MM.1S (cell line): ENCODE results near the gene TRIM71.
"Not testable (repeated sequence)": the region's sequence is repeated elsewhere in the genome, so short reads cannot be mapped to it uniquely, and the experiment has no call there.

ENCODE experiments used
- DNase-seq: peaks from one replicate; pipeline ENCODE4 v3.0.0-alpha.2; 2015
- H2AFZ ChIP-seq: fragments of 300-600 bp; sonication (generic); 2 replicates; pipeline ENCODE4 v1.6.0; 2016; ENCODE audit warnings: antibody characterized with exemption, low read length
- H3F3A ChIP-seq: fragments of 300-600 bp; sonication (generic); 2 replicates; pipeline ENCODE4 v1.6.1; 2016; ENCODE audit warnings: mild to moderate bottlenecking, antibody characterized with exemption, low read length, moderate library complexity, mixed read lengths; ENCODE audit not compliant: insufficient read depth
- H3K27ac ChIP-seq: fragments of 300-600 bp; sonication (generic); 2 replicates; pipeline ENCODE4 v1.5.1; 2016; ENCODE audit warnings: mild to moderate bottlenecking, low read length
- H3K27me3 ChIP-seq: fragments of 300-600 bp; sonication (generic); replicated peaks from 2 replicates; pipeline ENCODE4 v1.6.0; 2016; ENCODE audit warnings: low read length; ENCODE audit not compliant: insufficient read depth
- H3K36me3 ChIP-seq: fragments of 300-600 bp; sonication (generic); replicated peaks from 2 replicates; pipeline ENCODE4 v1.6.1; 2016; ENCODE audit warnings: mild to moderate bottlenecking, low read length, mixed read lengths; ENCODE audit not compliant: insufficient read depth
- H3K4me1 ChIP-seq: fragments of 300-600 bp; sonication (generic); 2 replicates; pipeline ENCODE4 v1.6.1; 2016; ENCODE audit warnings: low read length, mixed read lengths
- H3K4me2 ChIP-seq: fragments of 300-600 bp; sonication (generic); 2 replicates; pipeline ENCODE4 v1.6.0; 2016; ENCODE audit warnings: low read depth, low read length
- H3K4me3 ChIP-seq: fragments of 300-600 bp; sonication (generic); 2 replicates; pipeline ENCODE4 v1.5.1; 2016; ENCODE audit warnings: low read length, mixed read lengths
- H3K79me2 ChIP-seq: fragments of 300-600 bp; sonication (generic); 2 replicates; pipeline ENCODE4 v1.6.1; 2016; ENCODE audit warnings: mixed run types, low read length, mixed read lengths
- H3K9ac ChIP-seq: fragments of 300-600 bp; sonication (generic); 2 replicates; pipeline ENCODE4 v1.6.1; 2016; ENCODE audit warnings: low read length, mixed read lengths
- H3K9me2 ChIP-seq: fragments of 300-600 bp; sonication (generic); replicated peaks from 2 replicates; pipeline ENCODE4 v1.6.1; 2016; ENCODE audit warnings: mild to moderate bottlenecking, low read length, mixed read lengths; ENCODE audit not compliant: insufficient read depth
- H3K9me3 ChIP-seq: fragments of 300-600 bp; sonication (generic); replicated peaks from 2 replicates; pipeline ENCODE4 v1.6.1; 2016; ENCODE audit warnings: mild to moderate bottlenecking, low read length, mixed read lengths; ENCODE audit not compliant: insufficient read depth
- H4K20me1 ChIP-seq: fragments of 300-600 bp; sonication (generic); 2 replicates; pipeline ENCODE4 v1.6.1; 2016; ENCODE audit warnings: mild to moderate bottlenecking, low read length, moderate library complexity, mixed read lengths; ENCODE audit not compliant: insufficient read depth
- CTCF ChIP-seq: fragments of 300-600 bp; sonication (generic); IDR thresholded peaks from 2 replicates; pipeline ENCODE4 v1.5.1; 2016; ENCODE audit warnings: antibody characterized with exemption, low read length, mixed read lengths
- EZH2 ChIP-seq: fragments of 300-600 bp; sonication (generic); optimal IDR thresholded peaks from 2 replicates; pipeline ENCODE3; 2017; ENCODE audit warnings: low read depth, mild to moderate bottlenecking, antibody characterized with exemption, low read length, mixed read lengths
- EZH2phosphoT487 ChIP-seq: fragments of 300-600 bp; sonication (generic); IDR thresholded peaks from 2 replicates; pipeline ENCODE4 v1.6.1; 2018; ENCODE audit warnings: antibody characterized with exemption, low read length

TRIM71 gene

GRCh38 chr3:32791833-32792232 is 26.0 kb upstream of the TRIM71 start:
- no peak overlapping the region for H3K9ac ChIP-seq
- H3K79me2 ChIP-seq, result no peaks in the 10 kb centered on the region
- H4K20me1 ChIP-seq, result no peaks in the 10 kb centered on the region
- H3K27ac ChIP-seq, result no peak overlapping the region
- H3K9me2 ChIP-seq, result no peaks in the 10 kb centered on the region
- H3K9me3 ChIP-seq, result no peaks in the 10 kb centered on the region
- no peak for TF ChIP-seq EZH2
- no peak for TF ChIP-seq EZH2phosphoT487
- TF ChIP-seq CTCF, result no peak
- no peak overlapping the region for H3K4me3 ChIP-seq
- no peaks in the 10 kb centered on the region for H3F3A ChIP-seq
- no peaks in the 10 kb centered on the region for H3K4me1 ChIP-seq
- no peak overlapping the region for H2AFZ ChIP-seq
- H3K27me3 ChIP-seq, result no peaks in the 10 kb centered on the region
- H3K36me3 ChIP-seq, result no peaks in the 10 kb centered on the region
- no peak for DNase-seq
- H3K4me2 ChIP-seq, result no peak overlapping the region

- no peaks in the 10 kb centered on the region for H3K4me1 ChIP-seq
- no peak overlapping the region for H3K27ac ChIP-seq
- H3F3A ChIP-seq, result no peaks in the 10 kb centered on the region
- DNase-seq, result no peak
- H2AFZ ChIP-seq, result no peak overlapping the region
- H3K4me3 ChIP-seq, result no peak overlapping the region
- no peaks in the 10 kb centered on the region for H3K9me2 ChIP-seq
- no peaks in the 10 kb centered on the region for H3K79me2 ChIP-seq
- TF ChIP-seq EZH2 (no peak), CTCF (no peak), EZH2phosphoT487 (no peak)
- no peaks in the 10 kb centered on the region for H3K9me3 ChIP-seq
- H4K20me1 ChIP-seq, result no peaks in the 10 kb centered on the region
- no peak overlapping the region for H3K4me2 ChIP-seq
- no peak overlapping the region for H3K9ac ChIP-seq
- no peaks in the 10 kb centered on the region for H3K36me3 ChIP-seq
- H3K27me3 ChIP-seq, result no peaks in the 10 kb centered on the region
Measured at GRCh38 chr3:32794487-32795308, 23.1 kb upstream of the TRIM71 start.

GRCh38 chr3:32796384-32796950 is 21.3 kb upstream of the TRIM71 start:
- H2AFZ ChIP-seq, H3K4me3 ChIP-seq, H3K79me2 ChIP-seq, H3K27me3 ChIP-seq, DNase-seq, H3K9me3 ChIP-seq, H3K9me2 ChIP-seq, H4K20me1 ChIP-seq, H3K36me3 ChIP-seq, H3K4me1 ChIP-seq, H3K27ac ChIP-seq, H3F3A ChIP-seq, H3K4me2 ChIP-seq, H3K9ac ChIP-seq: not testable (repeated sequence)

GRCh38 chr3:32797776-32798175 is 20.0 kb upstream of the TRIM71 start:
- Histone ChIP-seq H3K27ac (no peak overlapping the region), H3K79me2 (no peaks in the 10 kb centered on the region), H3K4me2 (no peak overlapping the region), H3K4me1 (no peaks in the 10 kb centered on the region), H4K20me1 (no peaks in the 10 kb centered on the region), H3K27me3 (no peaks in the 10 kb centered on the region), H3K9me2 (no peaks in the 10 kb centered on the region), H3K36me3 (no peaks in the 10 kb centered on the region), H3K9ac (no peak overlapping the region), H3K9me3 (no peaks in the 10 kb centered on the region), H3F3A (no peaks in the 10 kb centered on the region), H2AFZ (no peak overlapping the region), H3K4me3 (no peak overlapping the region)
- no peak for DNase-seq
- TF ChIP-seq EZH2 (no peak), CTCF (no peak), EZH2phosphoT487 (no peak)

- not testable (repeated sequence) for H3K36me3 ChIP-seq, H3K4me3 ChIP-seq, H3K79me2 ChIP-seq, H3F3A ChIP-seq, H3K9me2 ChIP-seq, DNase-seq, H3K9me3 ChIP-seq, H3K9ac ChIP-seq, H3K27ac ChIP-seq, H3K4me2 ChIP-seq, H2AFZ ChIP-seq, H3K4me1 ChIP-seq, H4K20me1 ChIP-seq, H3K27me3 ChIP-seq
Measured at GRCh38 chr3:32801440-32801839, 16.4 kb upstream of the TRIM71 start.
